Upper lobe of left lung (tissue), 4 donors: ENCODE data around the gene PGBD5.
"Not testable (repeated sequence)": the region's sequence is repeated elsewhere in the genome, so short reads cannot be mapped to it uniquely, and the experiment has no call there.

Source experiments
- POLR2A ChIP-seq, 4 donors: fragments of 450-650 bp; IDR thresholded peaks; one replicate each; pipeline ENCODE4 v1.5.1; 2016 to 2017; ENCODE audit warnings: antibody characterized with exemption in 4 of 4, mild to moderate bottlenecking in 2 of 4
- TF ChIP-seq, protein P1 (sequence below), 6 experiments: fragments of 450-650 bp in 4 of 6; fragments of 200-600 bp in 2 of 6; sonication (generic) in 2 of 6; IDR thresholded peaks; one replicate each; pipeline ENCODE4 v1.5.1; 2016 to 2019; ENCODE audit warnings: antibody characterized with exemption in 6 of 6

DNA sequence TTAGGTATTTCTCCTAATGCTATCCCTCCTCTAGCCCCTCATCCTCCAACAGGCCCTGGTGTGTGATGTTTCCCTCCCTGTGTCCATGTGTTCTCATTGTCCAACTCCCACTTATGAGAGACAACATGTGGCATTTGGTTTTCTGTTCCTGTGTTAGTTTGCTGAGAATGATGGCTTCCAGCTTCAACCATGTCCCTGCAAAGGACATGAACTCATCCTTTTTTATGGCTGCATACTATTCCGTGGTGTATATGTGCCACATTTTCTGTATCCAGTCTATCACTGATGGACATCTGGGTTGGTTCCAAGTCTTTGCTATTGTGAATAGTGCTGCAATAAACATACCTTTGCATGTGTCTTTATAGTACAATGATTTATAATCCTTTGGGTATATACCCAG is 44.6 kb upstream of the PGBD5 start:
- TF ChIP-seq, protein P1, sequence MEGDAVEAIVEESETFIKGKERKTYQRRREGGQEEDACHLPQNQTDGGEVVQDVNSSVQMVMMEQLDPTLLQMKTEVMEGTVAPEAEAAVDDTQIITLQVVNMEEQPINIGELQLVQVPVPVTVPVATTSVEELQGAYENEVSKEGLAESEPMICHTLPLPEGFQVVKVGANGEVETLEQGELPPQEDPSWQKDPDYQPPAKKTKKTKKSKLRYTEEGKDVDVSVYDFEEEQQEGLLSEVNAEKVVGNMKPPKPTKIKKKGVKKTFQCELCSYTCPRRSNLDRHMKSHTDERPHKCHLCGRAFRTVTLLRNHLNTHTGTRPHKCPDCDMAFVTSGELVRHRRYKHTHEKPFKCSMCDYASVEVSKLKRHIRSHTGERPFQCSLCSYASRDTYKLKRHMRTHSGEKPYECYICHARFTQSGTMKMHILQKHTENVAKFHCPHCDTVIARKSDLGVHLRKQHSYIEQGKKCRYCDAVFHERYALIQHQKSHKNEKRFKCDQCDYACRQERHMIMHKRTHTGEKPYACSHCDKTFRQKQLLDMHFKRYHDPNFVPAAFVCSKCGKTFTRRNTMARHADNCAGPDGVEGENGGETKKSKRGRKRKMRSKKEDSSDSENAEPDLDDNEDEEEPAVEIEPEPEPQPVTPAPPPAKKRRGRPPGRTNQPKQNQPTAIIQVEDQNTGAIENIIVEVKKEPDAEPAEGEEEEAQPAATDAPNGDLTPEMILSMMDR (IDR thresholded peaks at IDR 0.05), result not testable (repeated sequence)
- not testable (repeated sequence) for TF ChIP-seq POLR2A (IDR thresholded peaks at IDR 0.05)
